Chondrocyte (in vitro differentiated cells): ENCODE results near the gene COPS2. TPM values are rescaled to one million over a fixed set of nuclear protein-coding genes. Genes with fewer than 3 reads are reported as not detected.

ENCODE experiments used
- DNase-seq: peaks from one replicate; pipeline ENCODE4 v3.0.0; 2021; ENCODE audit warnings: mixed read lengths, low spot score
- H3K27ac Mint-ChIP-seq: one replicate; pipeline ENCODE4 v1.8.0; 2021; ENCODE audit warnings: mild to moderate bottlenecking, moderate library complexity, mixed read lengths; ENCODE audit not compliant: unreplicated experiment
- H3K27me3 Mint-ChIP-seq: 2 replicates; pipeline ENCODE4 v1.8.0; 2021; ENCODE audit warnings: low read depth, mixed read lengths
- H3K36me3 Mint-ChIP-seq: 2 replicates; pipeline ENCODE4 v1.8.0; 2021; ENCODE audit warnings: low read depth, mixed read lengths
- H3K4me1 Mint-ChIP-seq: 2 replicates; pipeline ENCODE4 v1.8.0; 2021; ENCODE audit warnings: low read depth, mild to moderate bottlenecking, mixed read lengths
- H3K4me3 Mint-ChIP-seq: one replicate; pipeline ENCODE4 v1.8.0; 2021; ENCODE audit warnings: mild to moderate bottlenecking, moderate library complexity, mixed read lengths; ENCODE audit not compliant: unreplicated experiment
- H3K9me3 Mint-ChIP-seq: 2 replicates; pipeline ENCODE4 v1.8.0; 2021; ENCODE audit warnings: low read depth, mixed read lengths
- total RNA-seq: library from RNA; stranded (reverse); gene quantifications from 3 replicates; pipeline ENCODE4 v1.2.1, GENCODE V29; 2021
- TF ChIP-seq, protein P1 (sequence below): fragments of 200-600 bp; sonication (generic); IDR thresholded peaks from 2 replicates; pipeline ENCODE4 v1.5.0; 2021; ENCODE audit warnings: antibody characterized with exemption, mild to moderate bottlenecking, moderate library complexity

Gene COPS2
- total RNA-seq, 1 donor from 2014 or later: 67.2 TPM

DNA sequence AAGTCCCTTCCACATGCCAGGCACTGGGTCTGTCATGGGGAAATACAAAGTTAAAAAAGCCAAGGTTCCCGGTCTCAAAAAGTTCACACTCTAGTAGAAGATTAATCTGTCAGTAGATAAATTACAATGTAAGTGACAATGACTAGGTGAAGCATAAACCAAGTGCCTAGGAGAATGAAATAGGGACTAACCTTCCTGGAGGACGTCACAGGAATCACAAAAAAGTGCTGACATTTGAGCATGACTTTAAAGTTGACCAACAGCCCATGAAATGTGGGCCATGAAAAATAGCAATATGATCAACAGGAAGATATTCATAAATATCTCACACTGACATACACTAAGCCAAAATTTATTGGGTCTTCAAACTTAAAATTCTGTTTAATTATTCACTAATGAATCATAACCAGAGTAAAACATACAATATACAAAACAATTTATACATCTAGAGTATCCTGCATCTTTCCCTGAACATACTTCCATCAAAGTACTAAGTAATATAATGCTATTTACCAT lies 20.0 kb downstream of the COPS2 start:
- Mint-ChIP-seq H3K27ac (peak overlapping the region; percentile 89), H3K27me3 (no peaks in the 10 kb centered on the region), H3K9me3 (no peaks in the 10 kb centered on the region), H3K36me3 (peaks cover 21% of the 10 kb centered on the region), H3K4me1 (peaks cover 26% of the 10 kb centered on the region), H3K4me3 (no peak overlapping the region)
- no peak for DNase-seq
- TF ChIP-seq, protein P1, sequence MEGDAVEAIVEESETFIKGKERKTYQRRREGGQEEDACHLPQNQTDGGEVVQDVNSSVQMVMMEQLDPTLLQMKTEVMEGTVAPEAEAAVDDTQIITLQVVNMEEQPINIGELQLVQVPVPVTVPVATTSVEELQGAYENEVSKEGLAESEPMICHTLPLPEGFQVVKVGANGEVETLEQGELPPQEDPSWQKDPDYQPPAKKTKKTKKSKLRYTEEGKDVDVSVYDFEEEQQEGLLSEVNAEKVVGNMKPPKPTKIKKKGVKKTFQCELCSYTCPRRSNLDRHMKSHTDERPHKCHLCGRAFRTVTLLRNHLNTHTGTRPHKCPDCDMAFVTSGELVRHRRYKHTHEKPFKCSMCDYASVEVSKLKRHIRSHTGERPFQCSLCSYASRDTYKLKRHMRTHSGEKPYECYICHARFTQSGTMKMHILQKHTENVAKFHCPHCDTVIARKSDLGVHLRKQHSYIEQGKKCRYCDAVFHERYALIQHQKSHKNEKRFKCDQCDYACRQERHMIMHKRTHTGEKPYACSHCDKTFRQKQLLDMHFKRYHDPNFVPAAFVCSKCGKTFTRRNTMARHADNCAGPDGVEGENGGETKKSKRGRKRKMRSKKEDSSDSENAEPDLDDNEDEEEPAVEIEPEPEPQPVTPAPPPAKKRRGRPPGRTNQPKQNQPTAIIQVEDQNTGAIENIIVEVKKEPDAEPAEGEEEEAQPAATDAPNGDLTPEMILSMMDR: no peak

DNA sequence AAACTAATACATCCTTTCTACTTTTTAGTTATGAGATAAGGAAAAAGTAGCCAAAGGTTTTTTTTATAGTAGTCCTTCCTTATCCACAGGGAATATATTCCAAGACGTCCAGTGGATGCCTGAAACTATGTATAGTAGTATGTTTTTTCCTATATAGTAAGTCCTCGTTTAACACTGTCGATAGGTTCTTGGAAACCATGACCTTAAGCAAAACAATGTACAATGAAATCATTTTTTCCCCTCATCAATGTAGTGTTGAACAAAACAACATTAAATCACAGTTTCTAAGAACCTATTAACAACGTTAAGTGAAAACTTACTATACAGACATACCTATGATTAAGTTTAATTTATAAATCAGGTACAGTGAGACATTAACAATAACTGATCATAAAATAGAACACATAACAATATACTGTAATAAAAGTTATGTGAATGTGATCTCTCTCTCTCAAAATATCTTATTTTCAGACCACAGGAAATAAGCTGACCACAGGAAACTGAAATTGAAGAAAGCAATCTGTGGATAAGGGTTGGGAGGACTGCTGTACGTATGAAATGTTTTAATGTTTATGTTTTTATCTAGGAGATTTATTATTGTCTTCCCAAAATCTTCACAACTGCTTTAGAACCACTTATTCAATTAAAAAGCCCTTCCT lies 20.6 kb downstream of the COPS2 start:
- H3K27me3 Mint-ChIP-seq: no peaks in the 10 kb centered on the region
- H3K4me1 Mint-ChIP-seq: peaks cover 26% of the 10 kb centered on the region
- H3K9me3 Mint-ChIP-seq: no peaks in the 10 kb centered on the region
- no peak for DNase-seq
- no peak overlapping the region for H3K4me3 Mint-ChIP-seq
- TF ChIP-seq, protein P1: no peak
- peak overlapping the region; percentile 89 for H3K27ac Mint-ChIP-seq
- H3K36me3 Mint-ChIP-seq: peaks cover 21% of the 10 kb centered on the region

DNA sequence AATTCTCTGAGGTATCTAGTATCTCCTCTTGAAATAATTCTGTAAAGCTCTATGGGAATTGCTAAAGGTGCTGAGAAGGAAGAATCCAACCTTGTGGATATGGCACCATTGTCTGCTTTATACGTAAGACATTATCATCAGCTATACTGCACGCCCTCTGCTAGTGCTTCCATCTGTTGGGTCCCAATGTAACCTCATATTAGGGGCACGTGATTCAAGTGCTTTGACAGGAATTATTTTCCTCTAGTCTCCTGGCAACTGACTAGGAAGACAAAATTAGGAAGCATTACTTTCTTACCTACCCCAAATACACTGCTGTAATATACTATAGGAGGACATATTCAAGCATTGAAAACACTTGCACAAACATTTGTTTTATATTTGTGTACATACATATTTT lies 24.0 kb downstream of the COPS2 start:
- Mint-ChIP-seq H3K27me3 (no peaks in the 10 kb centered on the region), H3K9me3 (no peaks in the 10 kb centered on the region), H3K27ac (no peak overlapping the region), H3K4me3 (no peak overlapping the region), H3K4me1 (peaks cover 15% of the 10 kb centered on the region), H3K36me3 (peaks cover 28% of the 10 kb centered on the region)
- no peak for DNase-seq
- TF ChIP-seq, protein P1: no peak

DNA sequence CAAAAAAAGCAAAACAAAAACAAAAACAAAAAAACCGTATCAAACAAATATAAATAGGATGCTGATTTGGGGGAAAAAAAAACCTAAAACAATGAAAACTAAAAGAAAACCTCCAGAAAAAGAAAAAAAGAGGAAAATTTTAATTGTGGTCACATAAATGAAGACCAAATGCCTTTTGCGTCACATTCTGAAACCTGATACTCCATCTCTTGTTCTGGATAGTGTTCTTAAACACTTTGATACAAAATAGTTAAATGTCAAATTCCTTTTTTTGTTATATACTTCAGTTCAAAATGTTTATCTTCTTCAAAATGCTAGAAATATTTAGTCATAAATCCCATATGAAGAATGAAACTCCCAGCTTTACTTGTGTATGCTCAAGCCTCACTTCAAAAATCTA lies 31.0 kb downstream of the COPS2 start:
- TF ChIP-seq, protein P1: no peak

DNA sequence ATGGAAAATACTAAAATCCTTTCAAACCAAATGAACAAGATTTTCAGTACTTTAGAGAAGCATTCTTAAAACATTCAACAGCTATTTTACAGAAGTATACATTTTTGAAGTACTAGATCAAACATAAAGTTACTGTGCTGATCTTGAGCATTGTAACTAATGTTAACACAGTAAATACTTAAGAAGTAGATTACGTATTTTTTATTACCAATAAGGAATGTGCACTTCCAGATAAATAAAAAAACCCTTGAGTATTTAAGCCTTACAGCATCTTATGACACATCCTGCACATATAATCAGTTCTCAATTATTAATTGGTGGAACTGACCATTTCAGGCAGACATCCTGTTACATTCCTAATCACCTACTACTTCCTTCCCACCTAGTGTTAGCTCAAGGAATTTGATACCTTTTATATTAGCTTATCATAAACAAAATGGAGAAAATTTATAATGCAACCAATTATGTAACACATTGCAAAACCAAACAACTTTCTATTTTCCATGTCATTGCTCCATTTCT lies 32.8 kb downstream of the COPS2 start:
- no peak overlapping the region for H3K27ac Mint-ChIP-seq
- DNase-seq: no peak
- H3K4me3 Mint-ChIP-seq: no peak overlapping the region
- H3K27me3 Mint-ChIP-seq: no peaks in the 10 kb centered on the region
- H3K4me1 Mint-ChIP-seq: no peaks in the 10 kb centered on the region
- TF ChIP-seq, protein P1: no peak
- H3K36me3 Mint-ChIP-seq: peaks cover 5% of the 10 kb centered on the region
- H3K9me3 Mint-ChIP-seq: no peaks in the 10 kb centered on the region

More for the DNA sequence above, 31.0 kb downstream of the COPS2 start:
- Mint-ChIP-seq H3K4me1 (no peaks in the 10 kb centered on the region), H3K27ac (no peak overlapping the region), H3K36me3 (peaks cover 10% of the 10 kb centered on the region), H3K27me3 (no peaks in the 10 kb centered on the region), H3K4me3 (no peak overlapping the region), H3K9me3 (no peaks in the 10 kb centered on the region)
- no peak for DNase-seq
